Uterus (tissue), 4 donors: ENCODE data around the gene SLC4A11. TPM values are rescaled to one million over a fixed set of nuclear protein-coding genes. Genes with fewer than 3 reads are reported as not detected.

ENCODE experiments used
- DNase-seq, 2 donors: peaks; one replicate each; pipeline ENCODE4 v3.0.0-alpha.2; 2019 to 2020
- H3K27ac ChIP-seq, 2 donors: fragments of 200-600 bp; sonication (generic); 1 replicate in 1 of 2; 2 replicates in 1 of 2; pipeline ENCODE4 v1.5.1; 2016 to 2018
- H3K27me3 ChIP-seq, 2 donors: fragments of 200-600 bp; sonication (generic); one replicate each; pipeline ENCODE4 v1.5.1; 2018 to 2019; ENCODE audit warnings: control low read depth in 1 of 2
- H3K36me3 ChIP-seq, 2 donors: fragments of 200-600 bp; sonication (generic); one replicate each; pipeline ENCODE4 v1.5.1; 2019; ENCODE audit warnings: control low read depth in 1 of 2
- H3K4me1 ChIP-seq, 2 donors: fragments of 200-600 bp; sonication (generic); one replicate each; pipeline ENCODE4 v1.5.1; 2018 to 2019; ENCODE audit warnings: control low read depth in 1 of 2
- H3K4me3 ChIP-seq, 2 donors: fragments of 200-600 bp; sonication (generic); 1 replicate in 1 of 2; 2 replicates in 1 of 2; pipeline ENCODE4 v1.5.1; 2018 to 2019; ENCODE audit warnings: mild to moderate bottlenecking in 1 of 2
- H3K9me3 ChIP-seq, 2 donors: fragments of 200-600 bp; sonication (generic); one replicate each; pipeline ENCODE4 v1.5.1; 2019; ENCODE audit warnings: control low read depth in 1 of 2
- CTCF ChIP-seq, 4 experiments: fragments of 200-600 bp in 2 of 4; fragments of 450-650 bp in 2 of 4; sonication (generic) in 2 of 4; IDR thresholded peaks; one replicate each; pipeline ENCODE4 v1.5.1; 2016 to 2019; ENCODE audit warnings: antibody characterized with exemption in 4 of 4, mild to moderate bottlenecking in 2 of 4, moderate library complexity in 1 of 4
- POLR2A ChIP-seq, 2 donors: fragments of 450-650 bp; IDR thresholded peaks; one replicate each; pipeline ENCODE4 v1.6.1; 2016; ENCODE audit warnings: antibody characterized with exemption in 2 of 2, mild to moderate bottlenecking in 1 of 2, moderate library complexity in 1 of 2
- intact Hi-C: fragments of 100-400 bp; cut with DNase I; formaldehyde crosslinking; loops from one replicate; pipeline ENCODE4 v1.15.1; 2023; ENCODE audit warnings: low total_unique reads
- total RNA-seq, 4 donors: library from RNA; depleted of rRNA in 3 of 4; stranded (reverse); fragments of >200 nt in 3 of 4; gene quantifications; one replicate each; pipeline versions ENCODE4 v1.1.0 to v1.2.4, GENCODE V29; 2014 to 2023
- donor health status: DM: yes; HTN: yes; CAD: no.

Gene SLC4A11
- total RNA-seq, 4 donors from 2014 or later: 0.29 to 0.91 (median 0.76) TPM; not detected in 1

GRCh38 chr20:3233991-3234498 is 4.9 kb downstream of the SLC4A11 start:
- Histone ChIP-seq H3K4me3 (no peak overlapping the region), H3K36me3 (no peaks in the 10 kb centered on the region), H3K9me3 (no peaks in the 10 kb centered on the region), H3K27ac (no peak overlapping the region), H3K27me3 (peaks cover 9 to 14% of the 10 kb centered on the region in 2 donors), H3K4me1 (peaks cover 0 to 9% of the 10 kb centered on the region in 2 donors)
- no peak for DNase-seq
- intact Hi-C loops: no loop called here
- no peak for TF ChIP-seq CTCF (IDR thresholded peaks at IDR 0.05)
- TF ChIP-seq POLR2A (IDR thresholded peaks at IDR 0.05): no peak

- no peaks in the 10 kb centered on the region for H3K36me3 ChIP-seq
- intact Hi-C loops: no loop called here
- H3K27ac ChIP-seq: no peak overlapping the region
- TF ChIP-seq POLR2A (IDR thresholded peaks at IDR 0.05): no peak
- no peak for TF ChIP-seq CTCF (IDR thresholded peaks at IDR 0.05)
- H3K9me3 ChIP-seq: no peaks in the 10 kb centered on the region
- no peak overlapping the region for H3K4me3 ChIP-seq
- peaks cover 0 to 7% of the 10 kb centered on the region in 2 donors for H3K4me1 ChIP-seq
- DNase-seq: no peak
- peaks cover 9% of the 10 kb centered on the region in 2 donors for H3K27me3 ChIP-seq
Measured at GRCh38 chr20:3233131-3233990, 5.6 kb downstream of the SLC4A11 start.

- H3K4me3 ChIP-seq: no peak overlapping the region
- no peak for DNase-seq
- H3K4me1 ChIP-seq: no peaks in the 10 kb centered on the region
- no peaks in the 10 kb centered on the region for H3K9me3 ChIP-seq
- intact Hi-C loops: no loop called here
- no peak overlapping the region for H3K27ac ChIP-seq
- TF ChIP-seq POLR2A (IDR thresholded peaks at IDR 0.05): no peak
- TF ChIP-seq CTCF (IDR thresholded peaks at IDR 0.05): no peak
- H3K36me3 ChIP-seq: no peaks in the 10 kb centered on the region
- H3K27me3 ChIP-seq: peaks cover 0 to 3% of the 10 kb centered on the region in 2 donors
Measured at GRCh38 chr20:3231889-3232588, 7.0 kb downstream of the SLC4A11 start.

GRCh38 chr20:3231116-3231515 is 7.9 kb downstream of the SLC4A11 start:
- TF ChIP-seq CTCF (IDR thresholded peaks at IDR 0.05) (no peak), POLR2A (IDR thresholded peaks at IDR 0.05) (no peak)
- Histone ChIP-seq H3K36me3 (no peaks in the 10 kb centered on the region), H3K4me3 (no peak overlapping the region), H3K9me3 (no peaks in the 10 kb centered on the region), H3K27me3 (no peaks in the 10 kb centered on the region), H3K27ac (no peak overlapping the region), H3K4me1 (no peaks in the 10 kb centered on the region)
- DNase-seq: no peak
- intact Hi-C loops: no loop called here

- no peaks in the 10 kb centered on the region for H3K9me3 ChIP-seq
- H3K27ac ChIP-seq: no peak overlapping the region
- no peaks in the 10 kb centered on the region for H3K36me3 ChIP-seq
- TF ChIP-seq POLR2A (IDR thresholded peaks at IDR 0.05): no peak
- TF ChIP-seq CTCF (IDR thresholded peaks at IDR 0.05): no peak
- H3K4me1 ChIP-seq: no peaks in the 10 kb centered on the region
- intact Hi-C loops: no loop called here
- no peak for DNase-seq
- no peaks in the 10 kb centered on the region for H3K27me3 ChIP-seq
- H3K4me3 ChIP-seq: no peak overlapping the region
Measured at GRCh38 chr20:3229798-3230197, 9.2 kb downstream of the SLC4A11 start.
